Mesenchymal stem cell (in vitro differentiated cells and primary cell): Measurements from ENCODE around the gene PNCK. TPM values are rescaled to one million over a fixed set of nuclear protein-coding genes. Genes with fewer than 3 reads are reported as not detected.

Experiments used
- DNase-seq: peaks from one replicate; pipeline ENCODE4 v3.0.0-alpha.2; 2013
- H2AFZ ChIP-seq: one replicate; pipeline ENCODE4 v1.6.1; 2013; ENCODE audit warnings: low read depth, mild to moderate bottlenecking, control low read depth, inconsistent platforms, low read length, moderate library complexity
- H2AK5ac ChIP-seq: 2 replicates; pipeline ENCODE4 v1.6.1; 2013; ENCODE audit warnings: low read length, moderate library complexity, mild to moderate bottlenecking, inconsistent platforms; ENCODE audit not compliant: severe bottlenecking
- H2BK120ac ChIP-seq: one replicate; pipeline ENCODE4 v1.6.1; 2013; ENCODE audit warnings: low read depth, mild to moderate bottlenecking, inconsistent platforms, low read length, moderate library complexity
- H2BK12ac ChIP-seq, 2 experiments: one replicate each; pipeline ENCODE4 v1.6.1; 2013; ENCODE audit warnings: inconsistent platforms in 2 of 2, low read length in 2 of 2, mild to moderate bottlenecking in 2 of 2, moderate library complexity in 2 of 2, control low read depth in 1 of 2
- H2BK15ac ChIP-seq: one replicate; pipeline ENCODE4 v1.6.1; 2013; ENCODE audit warnings: mild to moderate bottlenecking, low read depth, inconsistent platforms; ENCODE audit not compliant: poor library complexity, severe bottlenecking
- H2BK5ac ChIP-seq: 2 replicates; pipeline ENCODE4 v1.6.1; 2013; ENCODE audit warnings: low read depth, mild to moderate bottlenecking, low read length, control low read depth, inconsistent platforms; ENCODE audit not compliant: poor library complexity, severe bottlenecking
- H3K14ac ChIP-seq, 2 experiments: one replicate each; pipeline ENCODE4 v1.6.1; 2013; ENCODE audit warnings: inconsistent platforms in 2 of 2, low read length in 2 of 2, control low read depth in 1 of 2, mild to moderate bottlenecking in 1 of 2, moderate library complexity in 1 of 2
- H3K18ac ChIP-seq, 2 experiments: one replicate each; pipeline ENCODE4 v1.6.1; 2013; ENCODE audit warnings: inconsistent platforms in 2 of 2, low read length in 2 of 2, control low read depth in 1 of 2, low read depth in 1 of 2, mild to moderate bottlenecking in 1 of 2
- H3K23ac ChIP-seq, 2 experiments: one replicate each; pipeline ENCODE4 v1.6.1; 2013; ENCODE audit warnings: inconsistent platforms in 2 of 2, low read length in 2 of 2, mild to moderate bottlenecking in 2 of 2, moderate library complexity in 2 of 2, control low read depth in 1 of 2
- H3K27ac ChIP-seq: 2 replicates; pipeline ENCODE4 v1.5.1; 2013; ENCODE audit warnings: mild to moderate bottlenecking, moderate library complexity, low read length, control low read depth, inconsistent platforms; ENCODE audit not compliant: poor library complexity, severe bottlenecking
- H3K27me3 ChIP-seq, 2 experiments: 2 replicates each; pipeline versions ENCODE4 v1.6.1 to v1.7.0; 2013; ENCODE audit warnings: low read length in 2 of 2, mild to moderate bottlenecking in 2 of 2, moderate library complexity in 2 of 2, control low read depth in 1 of 2, inconsistent platforms in 1 of 2; ENCODE audit not compliant: control insufficient read depth in 1 of 2, insufficient read depth in 1 of 2
- H3K36me3 ChIP-seq, 2 experiments: 2 replicates each; pipeline versions ENCODE4 v1.6.1 to v1.7.0; 2013; ENCODE audit warnings: low read length in 2 of 2, control low read depth in 1 of 2, inconsistent platforms in 1 of 2, low read depth in 1 of 2, mild to moderate bottlenecking in 1 of 2; ENCODE audit not compliant: insufficient read depth in 2 of 2, control insufficient read depth in 1 of 2
- H3K4ac ChIP-seq, 2 experiments: one replicate each; pipeline ENCODE4 v1.6.1; 2013; ENCODE audit warnings: inconsistent platforms in 2 of 2, low read length in 2 of 2, mild to moderate bottlenecking in 2 of 2, moderate library complexity in 2 of 2, control low read depth in 1 of 2, low read depth in 1 of 2
- H3K4me1 ChIP-seq: 2 replicates; pipeline ENCODE4 v1.6.1; 2013; ENCODE audit warnings: low read depth, low read length, control low read depth; ENCODE audit not compliant: control insufficient read depth, insufficient read depth
- H3K4me2 ChIP-seq: 2 replicates; pipeline ENCODE4 v1.6.1; 2013; ENCODE audit warnings: low read length, mild to moderate bottlenecking, inconsistent platforms; ENCODE audit not compliant: poor library complexity, severe bottlenecking
- H3K4me3 ChIP-seq, 2 experiments: 2 replicates each; pipeline versions ENCODE4 v1.5.1 to v1.7.0; 2013; ENCODE audit warnings: low read length in 2 of 2, mild to moderate bottlenecking in 2 of 2, control low read depth in 1 of 2, low read depth in 1 of 2; ENCODE audit not compliant: insufficient read depth in 1 of 2
- H3K79me1 ChIP-seq: replicated peaks from 2 replicates; pipeline ENCODE4 v1.6.1; 2013; ENCODE audit warnings: mild to moderate bottlenecking, control low read depth, low read length, inconsistent platforms; ENCODE audit not compliant: poor library complexity, severe bottlenecking
- H3K9ac ChIP-seq: 2 replicates; pipeline ENCODE4 v1.7.0; 2013; ENCODE audit warnings: mild to moderate bottlenecking, low read length, moderate library complexity
- H3K9me3 ChIP-seq: 2 replicates; pipeline ENCODE4 v1.7.0; 2013; ENCODE audit warnings: mild to moderate bottlenecking, low read length; ENCODE audit not compliant: control insufficient read depth
- H4K8ac ChIP-seq: one replicate; pipeline ENCODE4 v1.6.1; 2013; ENCODE audit warnings: inconsistent platforms, mild to moderate bottlenecking, low read length, moderate library complexity
- H4K91ac ChIP-seq: one replicate; pipeline ENCODE4 v1.6.1; 2013; ENCODE audit warnings: mild to moderate bottlenecking, low read length, inconsistent platforms
- WGBS: methylation state at CpG from one replicate; pipeline ENCODE4 v1.1.7; 2013; ENCODE audit warnings: mixed read lengths; 5-methylcytosine and 5-hydroxymethylcytosine counted together
- small RNA-seq: library from polyadenylated mRNA; stranded (forward); fragments of <200 nt; extraction: miRNeasy Mini kit (QIAGEN cat#:217004); gene quantifications from one replicate; pipeline ENCODE3, GENCODE V24; 2013; ENCODE audit warnings: low read depth

Gene PNCK

DNA sequence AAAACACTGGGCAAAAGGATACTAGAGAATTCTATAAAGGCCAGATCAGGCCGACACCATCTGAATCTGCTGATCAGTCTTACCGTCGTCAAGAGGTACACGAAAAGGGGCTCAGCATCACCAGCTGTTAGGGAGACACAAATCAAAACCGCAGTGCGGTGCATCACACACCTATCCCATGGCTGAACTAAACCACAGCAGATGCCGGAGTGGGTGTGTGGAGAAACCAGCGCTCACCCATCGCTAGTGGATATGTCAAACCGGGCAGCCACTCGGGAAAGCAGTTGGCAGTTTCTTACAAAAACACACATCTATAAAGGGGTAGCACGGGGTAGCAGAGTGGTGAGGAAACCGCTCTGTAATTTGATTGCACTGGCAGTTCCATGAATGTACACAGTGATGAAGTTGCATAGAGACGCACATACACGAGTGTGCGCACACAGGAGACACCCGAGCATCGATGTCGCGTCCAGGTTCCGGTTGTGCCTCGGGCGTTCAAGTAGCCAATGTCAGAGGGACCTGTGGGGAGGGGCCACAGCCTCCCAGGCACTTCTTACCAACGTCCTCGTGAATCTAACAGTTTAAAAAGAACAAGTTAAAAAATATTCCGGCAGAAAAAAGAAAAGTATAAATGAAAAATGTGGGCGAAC lies 51.5 kb downstream of the PNCK start:
- Histone ChIP-seq H3K79me1 (no peaks in the 10 kb centered on the region), H3K18ac (no peak overlapping the region)

DNA sequence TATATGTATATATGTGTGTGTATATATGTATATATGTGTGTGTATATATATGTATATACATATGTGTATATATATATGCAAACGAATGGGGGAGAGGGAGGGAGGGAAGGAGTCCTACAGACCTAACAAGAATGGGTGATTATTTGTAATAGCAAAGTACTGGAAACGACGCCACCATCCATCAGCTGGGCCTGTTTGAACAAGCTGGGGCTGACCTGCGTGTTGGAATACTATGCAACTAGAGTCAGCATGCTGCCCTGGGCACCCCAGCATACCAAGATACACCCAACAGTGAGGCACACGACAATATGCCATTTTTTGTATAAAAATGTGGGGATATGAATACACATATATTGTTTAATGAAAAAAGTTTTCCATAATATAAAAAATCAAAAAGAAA lies 53.0 kb downstream of the PNCK start:
- Histone ChIP-seq H3K9me3 (peaks cover 3% of the 10 kb centered on the region), H2AFZ (no peak overlapping the region), H2AK5ac (no peak overlapping the region), H3K27me3 (peaks cover 0 to 80% of the 10 kb centered on the region in 2 experiments), H4K91ac (no peak overlapping the region), H3K18ac (no peak overlapping the region), H3K36me3 (no peaks in the 10 kb centered on the region), H2BK12ac (no peak overlapping the region), H2BK5ac (no peak overlapping the region), H3K4ac (no peak overlapping the region), H3K79me1 (no peaks in the 10 kb centered on the region), H3K9ac (no peak overlapping the region), H3K4me3 (no peak overlapping the region), H3K4me2 (no peak overlapping the region), H4K8ac (no peak overlapping the region), H3K4me1 (peaks cover 13% of the 10 kb centered on the region), H3K27ac (no peak overlapping the region), H3K23ac (no peak overlapping the region), H2BK120ac (no peak overlapping the region), H3K14ac (no peak overlapping the region), H2BK15ac (no peak overlapping the region)
- DNase-seq = no peak
- WGBS = 59% methylated on average over 4 of the region's 5 CpGs

More for the DNA sequence above, 51.5 kb downstream of the PNCK start:
- Histone ChIP-seq H3K23ac (no peak overlapping the region), H3K36me3 (no peaks in the 10 kb centered on the region), H2AFZ (no peak overlapping the region), H4K8ac (no peak overlapping the region), H3K4ac (no peak overlapping the region), H3K27me3 (peaks cover 0 to 72% of the 10 kb centered on the region in 2 experiments), H3K4me1 (peaks cover 17% of the 10 kb centered on the region), H3K14ac (no peak overlapping the region), H3K27ac (peak overlapping the region; percentile 80), H3K4me3 (no peak overlapping the region), H2BK120ac (no peak overlapping the region), H2AK5ac (no peak overlapping the region), H2BK15ac (no peak overlapping the region), H2BK12ac (no peak overlapping the region), H3K9me3 (no peaks in the 10 kb centered on the region), H4K91ac (no peak overlapping the region), H2BK5ac (peak overlapping the region; percentile 5), H3K9ac (no peak overlapping the region), H3K4me2 (no peak overlapping the region)
- DNase-seq = no peak
- 96% methylated on average over 25 of the region's 27 CpGs for WGBS

Small RNAs within 50 kb of the gene (small RNA-seq; reads per million reads assigned to genes)
- not detected for gene RN7SL687P
